Activated CD4-positive, alpha-beta T cell treated with anti-CD3 and anti-CD28 coated beads, Interleukin-2, amount 10 ng/mL, durations not matched to agents 7 days and 5 days (primary cell): ENCODE data around the gene UPP1. TPM values are rescaled to one million over a fixed set of nuclear protein-coding genes. Genes with fewer than 3 reads are reported as not detected.

ENCODE experiments used
- CTCF ChIA-PET: fragments of 350-600 bp; sonication (Branson Sonifier 250); formaldehyde crosslinking; loops from one replicate; lab custom pipeline; 2021; ENCODE audit warnings: antibody characterized with exemption; lab: Charles Lee
- POLR2A ChIA-PET: fragments of 350-600 bp; sonication (Branson Sonifier 250); formaldehyde crosslinking; loops from one replicate; lab custom pipeline; 2021; ENCODE audit warnings: antibody characterized with exemption; lab: Charles Lee
- DNase-seq: peaks from one replicate; pipeline ENCODE4 v3.0.0-alpha.2; 2020
- H3K27ac Mint-ChIP-seq: one replicate; pipeline ENCODE4 v1.8.0; 2021; ENCODE audit warnings: mild to moderate bottlenecking, moderate library complexity, mixed read lengths
- H3K27me3 Mint-ChIP-seq: one replicate; pipeline ENCODE4 v1.8.0; 2021; ENCODE audit warnings: mixed read lengths
- H3K36me3 Mint-ChIP-seq: one replicate; pipeline ENCODE4 v1.8.0; 2021; ENCODE audit warnings: low read depth, mixed read lengths
- H3K4me1 Mint-ChIP-seq: one replicate; pipeline ENCODE4 v1.8.0; 2021; ENCODE audit warnings: mixed read lengths
- H3K4me3 Mint-ChIP-seq: one replicate; pipeline ENCODE4 v1.8.0; 2021; ENCODE audit warnings: mild to moderate bottlenecking, moderate library complexity, mixed read lengths
- H3K9me3 Mint-ChIP-seq: one replicate; pipeline ENCODE4 v1.8.0; 2021; ENCODE audit warnings: mixed read lengths
- total RNA-seq, 2 experiments: library from RNA; stranded (reverse); gene quantifications; one replicate each; pipeline ENCODE4 v1.2.3, GENCODE V29; 2021

UPP1 gene
- total RNA-seq = 100 to 1,000 TPM; 100 to 114 TPM

GRCh38 chr7:48089046-48090003 is at the start of gene UPP1:
Gene UPP1, plus strand, starts transcription at chr7:48089265. Its CDS starts 5,519 bp downstream, at chr7:48094784.
- ChIA-PET CTCF (interaction anchor here (0.8 to 3.2 kb wide), 4 partner anchors 11 to 85 kb away, joined by 3 to 17 read pairs (median 4); no protein-coding TSS in a partner anchor), POLR2A (no interaction called here)
- Mint-ChIP-seq H3K4me1 (peaks cover 80% of the 10 kb centered on the region), H3K27ac (peak within 1 kb of the TSS; percentile 94), H3K36me3 (peaks cover 44% of the 10 kb centered on the region), H3K9me3 (no peaks in the 10 kb centered on the region), H3K4me3 (peak within 1 kb of the TSS; percentile 89), H3K27me3 (no peaks in the 10 kb centered on the region)
- DNase-seq = peak; percentile 94

GRCh38 chr7:48040944-48041652 is 48.0 kb upstream of the UPP1 start:
- H3K27ac Mint-ChIP-seq = no peak overlapping the region
- ChIA-PET CTCF (interaction anchor here (0.8 kb wide), 1 partner anchor 19 kb away, joined by 3 read pairs; no protein-coding TSS in a partner anchor), POLR2A (no interaction called here)

GRCh38 chr7:48041653-48041970 is 47.5 kb upstream of the UPP1 start:
- CTCF ChIA-PET = interaction anchor here (0.8 kb wide), 1 partner anchor 18 kb away, joined by 3 read pairs; no protein-coding TSS in a partner anchor

More at GRCh38 chr7:48040944-48041652, 48.0 kb upstream of the UPP1 start:
- Mint-ChIP-seq H3K27me3 (peaks cover 26% of the 10 kb centered on the region), H3K36me3 (no peaks in the 10 kb centered on the region), H3K4me3 (no peak overlapping the region), H3K4me1 (peaks cover 35% of the 10 kb centered on the region), H3K9me3 (no peaks in the 10 kb centered on the region)
- DNase-seq = no peak

GRCh38 chr7:48042216-48042615 is 46.8 kb upstream of the UPP1 start:
- ChIA-PET CTCF (no interaction called here), POLR2A (no interaction called here)
- Mint-ChIP-seq H3K36me3 (no peaks in the 10 kb centered on the region), H3K27me3 (peaks cover 14% of the 10 kb centered on the region), H3K4me1 (peaks cover 37% of the 10 kb centered on the region), H3K4me3 (no peak overlapping the region), H3K9me3 (no peaks in the 10 kb centered on the region), H3K27ac (no peak overlapping the region)
- DNase-seq = no peak

More at GRCh38 chr7:48041653-48041970, 47.5 kb upstream of the UPP1 start:
- Mint-ChIP-seq H3K27ac (no peak overlapping the region), H3K36me3 (no peaks in the 10 kb centered on the region), H3K27me3 (peaks cover 21% of the 10 kb centered on the region), H3K4me3 (no peak overlapping the region), H3K4me1 (peaks cover 37% of the 10 kb centered on the region), H3K9me3 (no peaks in the 10 kb centered on the region)
- no peak for DNase-seq
- POLR2A ChIA-PET = no interaction called here

- H3K4me1 Mint-ChIP-seq = peaks cover 37% of the 10 kb centered on the region
- ChIA-PET POLR2A (no interaction called here), CTCF (no interaction called here)
- H3K4me3 Mint-ChIP-seq = no peak overlapping the region
- H3K9me3 Mint-ChIP-seq = no peaks in the 10 kb centered on the region
- H3K27me3 Mint-ChIP-seq = peaks cover 10% of the 10 kb centered on the region
- no peak overlapping the region for H3K27ac Mint-ChIP-seq
- H3K36me3 Mint-ChIP-seq = no peaks in the 10 kb centered on the region
- DNase-seq = no peak
These were observed 46.4 kb upstream of the UPP1 start for GRCh38 chr7:48042636-48043035.

- no peaks in the 10 kb centered on the region for H3K9me3 Mint-ChIP-seq
- peaks cover 1% of the 10 kb centered on the region for H3K27me3 Mint-ChIP-seq
- no peaks in the 10 kb centered on the region for H3K36me3 Mint-ChIP-seq
- peaks cover 37% of the 10 kb centered on the region for H3K4me1 Mint-ChIP-seq
- ChIA-PET POLR2A (no interaction called here), CTCF (interaction anchor here (0.6 to 1.5 kb wide), 3 partner anchors 64 to 65 kb away, joined by 3 to 4 read pairs (median 3); no protein-coding TSS in a partner anchor)
- no peak overlapping the region for H3K27ac Mint-ChIP-seq
- DNase-seq = no peak
- H3K4me3 Mint-ChIP-seq = no peak overlapping the region
These were observed 43.8 kb upstream of the UPP1 start for GRCh38 chr7:48045195-48045765.

GRCh38 chr7:48046458-48046857 is 42.6 kb upstream of the UPP1 start:
- POLR2A ChIA-PET = no interaction called here
- Mint-ChIP-seq H3K27ac (no peak overlapping the region), H3K4me1 (peaks cover 33% of the 10 kb centered on the region), H3K4me3 (no peak overlapping the region), H3K27me3 (peaks cover 1% of the 10 kb centered on the region), H3K9me3 (no peaks in the 10 kb centered on the region), H3K36me3 (no peaks in the 10 kb centered on the region)
- CTCF ChIA-PET = no interaction called here
- peak; percentile 44 for DNase-seq

GRCh38 chr7:48048113-48048512 is 41.0 kb upstream of the UPP1 start:
- POLR2A ChIA-PET = no interaction called here
- no peaks in the 10 kb centered on the region for H3K36me3 Mint-ChIP-seq
- no peak for DNase-seq
- no peak overlapping the region for H3K4me3 Mint-ChIP-seq
- H3K9me3 Mint-ChIP-seq = no peaks in the 10 kb centered on the region
- H3K4me1 Mint-ChIP-seq = peaks cover 22% of the 10 kb centered on the region
- CTCF ChIA-PET = interaction anchor here (0.5 kb wide), 1 partner anchor 80 kb away, joined by 4 read pairs; no protein-coding TSS in a partner anchor
- H3K27ac Mint-ChIP-seq = no peak overlapping the region
- H3K27me3 Mint-ChIP-seq = peaks cover 1% of the 10 kb centered on the region

- Mint-ChIP-seq H3K27me3 (peaks cover under 1% of the 10 kb centered on the region), H3K27ac (no peak overlapping the region), H3K4me3 (no peak overlapping the region), H3K4me1 (peaks cover 18% of the 10 kb centered on the region), H3K36me3 (no peaks in the 10 kb centered on the region), H3K9me3 (peaks cover 3% of the 10 kb centered on the region)
- ChIA-PET POLR2A (no interaction called here), CTCF (interaction anchor here (1.6 kb wide), 1 partner anchor 14 kb away, joined by 4 read pairs; the partner anchor contains the start of gene C7orf57)
- no peak for DNase-seq
These were observed 39.2 kb upstream of the UPP1 start for GRCh38 chr7:48049850-48050249.

- POLR2A ChIA-PET = no interaction called here
- CTCF ChIA-PET = interaction anchor here (2.2 kb wide), 1 partner anchor 57 kb away, joined by 4 read pairs; no protein-coding TSS in a partner anchor
- no peak for DNase-seq
- H3K27ac Mint-ChIP-seq = no peak overlapping the region
- H3K36me3 Mint-ChIP-seq = peaks cover 2% of the 10 kb centered on the region
- peaks cover 6% of the 10 kb centered on the region for H3K27me3 Mint-ChIP-seq
- H3K9me3 Mint-ChIP-seq = peaks cover 5% of the 10 kb centered on the region
- H3K4me3 Mint-ChIP-seq = no peak overlapping the region
- H3K4me1 Mint-ChIP-seq = no peaks in the 10 kb centered on the region
These were observed 36.3 kb upstream of the UPP1 start for GRCh38 chr7:48052748-48053147.

GRCh38 chr7:48053736-48054135 is 35.3 kb upstream of the UPP1 start:
- peaks cover 5% of the 10 kb centered on the region for H3K9me3 Mint-ChIP-seq
- peaks cover 6% of the 10 kb centered on the region for H3K27me3 Mint-ChIP-seq
- DNase-seq = no peak
- H3K4me3 Mint-ChIP-seq = no peak overlapping the region
- no peaks in the 10 kb centered on the region for H3K4me1 Mint-ChIP-seq
- ChIA-PET POLR2A (no interaction called here), CTCF (interaction anchor here (0.6 to 2.2 kb wide), 3 partner anchors 24 to 93 kb away, joined by 3 to 4 read pairs (median 4); no protein-coding TSS in a partner anchor)
- H3K27ac Mint-ChIP-seq = no peak overlapping the region
- H3K36me3 Mint-ChIP-seq = peaks cover 2% of the 10 kb centered on the region

- Mint-ChIP-seq H3K27ac (no peak overlapping the region), H3K36me3 (peaks cover 6% of the 10 kb centered on the region), H3K4me1 (peaks cover 2% of the 10 kb centered on the region), H3K4me3 (no peak overlapping the region), H3K9me3 (peaks cover 12% of the 10 kb centered on the region), H3K27me3 (peaks cover 14% of the 10 kb centered on the region)
- ChIA-PET POLR2A (no interaction called here), CTCF (no interaction called here)
- no peak for DNase-seq
These were observed 30.1 kb upstream of the UPP1 start for GRCh38 chr7:48058990-48059389.
